Pons (tissue), 1 donor: ENCODE measurements around the gene SHC3.

Experiments
- DNase-seq: peaks from one replicate; pipeline ENCODE4 v3.0.0-alpha.2; 2016; ENCODE audit warnings: low spot score

The SHC3 gene

DNA sequence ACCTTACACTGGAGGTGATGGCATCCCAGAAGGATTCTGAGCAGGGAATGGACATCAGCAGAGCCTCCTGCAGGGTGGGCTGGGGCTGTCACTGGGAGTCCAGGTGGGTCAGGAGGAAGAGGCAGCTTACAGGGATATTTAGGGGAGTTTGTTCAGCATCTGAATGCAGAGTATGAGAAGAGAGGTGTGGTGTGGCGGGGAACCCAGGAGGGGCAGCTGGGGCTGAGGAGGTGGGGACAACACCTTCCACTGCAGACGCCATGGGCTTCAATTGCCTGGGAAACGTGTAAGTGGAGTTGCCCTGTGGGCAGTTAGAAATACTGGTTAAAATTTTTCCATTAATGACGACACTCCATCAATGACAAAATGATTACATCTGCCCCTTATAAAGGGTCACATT is 153.9 kb downstream of the SHC3 start:
- no peak for DNase-seq

DNA sequence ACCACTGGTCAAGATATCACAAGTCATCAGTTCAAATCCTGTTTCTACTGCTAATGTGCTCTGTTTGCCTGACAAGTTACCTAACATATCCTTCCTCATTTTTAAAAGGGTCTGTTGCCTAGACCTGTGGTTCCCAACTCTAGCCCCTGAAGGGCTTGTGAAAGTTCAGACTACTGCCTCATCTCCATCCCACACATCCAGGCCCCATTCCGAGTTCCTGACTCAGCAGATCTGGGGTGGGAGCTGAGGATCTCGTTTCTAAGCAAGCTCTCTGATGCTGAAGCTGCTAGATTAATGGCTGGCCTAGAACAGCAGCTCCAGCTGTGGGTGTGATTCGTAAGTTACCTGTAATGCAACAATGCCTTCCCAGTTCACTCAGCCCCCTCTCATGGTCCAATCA is 154.9 kb downstream of the SHC3 start:
- DNase-seq, result no peak

DNA sequence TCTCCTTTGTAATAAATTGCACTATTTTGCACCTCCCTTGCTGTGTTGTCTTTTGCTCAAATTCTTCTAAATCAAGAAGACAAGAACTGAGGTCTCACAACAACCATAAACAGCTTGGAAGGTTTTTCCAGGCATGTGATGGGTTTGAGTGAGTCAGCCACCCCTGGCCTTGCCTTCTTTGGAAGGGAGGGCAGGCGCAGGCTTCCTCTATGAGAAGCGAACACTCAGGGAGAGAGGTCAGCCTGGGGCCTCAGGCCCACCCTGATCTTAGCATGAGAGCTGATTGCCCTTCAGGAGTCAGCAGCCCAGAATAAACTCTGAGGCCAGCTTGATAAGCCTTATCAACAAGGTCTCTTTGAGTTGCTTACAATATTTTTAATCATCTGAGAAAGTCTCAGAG is 155.7 kb downstream of the SHC3 start:
- DNase-seq, result peak; percentile 16

DNA sequence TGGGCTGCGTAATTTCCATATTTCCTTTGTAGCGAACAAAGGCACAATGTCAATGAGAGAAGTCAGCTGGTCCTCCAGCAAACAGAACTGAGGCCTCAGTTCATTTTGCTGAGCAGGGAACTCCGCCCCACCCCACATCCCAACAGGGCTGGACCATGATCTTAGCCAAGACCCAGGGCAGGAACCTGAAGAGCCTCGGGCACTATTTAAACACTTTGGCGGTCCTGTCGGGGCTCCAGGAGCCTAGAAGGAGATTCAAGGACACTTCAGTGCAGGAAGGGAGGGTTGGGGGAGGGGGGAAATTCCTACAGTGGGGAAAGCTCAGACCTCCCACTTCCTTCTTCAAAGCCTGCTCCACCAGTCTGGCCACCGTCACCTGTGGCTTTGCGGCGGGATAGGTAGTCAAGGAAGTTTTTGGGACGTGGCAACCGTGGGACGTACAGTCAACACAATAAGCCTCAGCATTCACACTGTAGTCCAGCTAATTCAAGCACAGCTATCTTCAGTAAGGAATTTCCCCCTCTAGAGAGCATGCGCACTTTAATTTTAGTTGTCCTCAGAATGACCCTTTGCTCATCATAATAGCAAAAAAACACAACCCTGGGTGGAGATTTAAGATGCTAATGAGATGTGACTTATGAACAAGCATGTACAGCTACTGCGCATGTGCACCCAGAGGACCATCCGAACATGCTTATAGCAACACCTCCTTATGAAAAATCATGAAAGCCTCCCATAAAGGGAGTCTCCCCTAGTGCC is 156.4 kb downstream of the SHC3 start:
- DNase-seq, result no peak

- no peak for DNase-seq
Observed at GRCh38 chr9:89021154-89021803, 157.3 kb downstream of the SHC3 start.

DNA sequence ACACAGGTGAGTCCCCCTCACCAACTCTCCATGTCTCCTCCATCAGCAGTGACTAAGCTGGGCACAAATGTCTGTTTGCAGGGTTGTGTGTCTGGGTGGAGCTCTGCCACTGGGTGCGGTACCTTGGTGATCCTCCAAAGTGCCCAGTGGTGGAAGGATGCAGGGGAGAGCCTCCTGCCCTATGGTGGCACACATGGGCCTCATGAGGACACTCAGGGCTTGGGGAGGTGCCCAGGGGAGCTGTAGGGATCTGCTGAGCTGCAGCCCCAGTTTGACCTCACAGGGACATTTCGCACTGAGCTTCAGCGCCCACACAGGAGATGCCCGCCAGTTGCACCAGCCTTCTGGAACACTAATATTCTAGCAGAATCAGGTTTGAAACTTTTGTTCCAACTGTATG is 157.9 kb downstream of the SHC3 start:
- no peak for DNase-seq

GRCh38 chr9:89015336-89015735 is 163.3 kb downstream of the SHC3 start:
- DNase-seq, result no peak

DNA sequence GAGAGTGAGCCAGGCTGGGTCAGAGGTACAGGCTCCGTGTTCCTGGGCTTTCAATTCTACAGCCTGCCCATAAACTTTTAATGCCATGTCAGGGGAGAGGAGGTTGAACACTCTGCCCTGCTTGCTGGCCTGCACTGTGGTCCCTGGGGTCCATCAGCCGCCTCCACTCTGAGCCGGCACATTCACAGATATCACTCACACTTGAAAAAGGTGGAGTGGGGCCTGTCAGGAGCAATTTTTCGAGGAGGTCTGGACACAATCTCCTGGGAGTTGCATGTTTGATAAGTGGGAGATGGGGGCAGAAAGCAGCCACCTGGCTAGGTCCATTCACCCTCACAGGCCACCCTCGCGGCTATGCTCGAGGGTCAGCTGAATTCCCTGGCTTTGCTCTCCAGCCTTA is 164.5 kb downstream of the SHC3 start:
- no peak for DNase-seq

GRCh38 chr9:89013660-89014059 is 165.0 kb downstream of the SHC3 start:
- DNase-seq, result no peak

DNA sequence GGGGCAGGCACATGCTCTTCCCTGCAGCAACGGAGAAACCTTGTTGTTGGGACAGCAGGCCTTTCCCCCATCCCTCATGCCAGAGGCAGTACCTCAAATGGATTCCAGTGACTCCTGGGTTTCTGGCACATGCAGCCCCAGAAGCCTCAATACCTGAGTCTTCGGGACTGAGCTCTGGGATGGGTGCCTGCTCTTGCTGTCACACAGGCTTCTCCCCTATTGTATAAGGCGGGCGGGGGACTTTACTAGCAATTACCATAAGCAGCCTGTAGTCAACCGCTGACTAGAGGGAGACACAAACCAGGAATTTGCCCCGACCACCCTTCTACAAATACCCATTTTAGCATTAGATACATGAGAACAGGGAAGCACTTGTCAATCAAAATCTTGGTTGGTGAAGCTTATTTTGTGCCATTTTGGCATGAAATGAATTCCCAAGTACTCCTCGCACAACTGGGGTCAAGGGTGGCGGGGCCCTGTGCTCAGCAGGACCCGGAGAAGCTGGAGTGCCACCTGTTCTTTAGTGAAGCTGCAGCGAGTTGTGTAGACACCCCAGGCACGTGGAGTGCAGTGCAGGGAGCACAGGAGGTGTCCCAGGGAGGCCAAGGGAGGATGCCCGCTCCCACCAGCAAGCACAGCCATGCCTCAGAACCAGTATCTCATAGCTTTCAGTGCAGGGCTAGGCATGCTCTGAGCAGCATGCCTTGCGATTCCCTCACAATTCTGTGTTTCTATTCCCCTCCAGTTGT is 166.2 kb downstream of the SHC3 start:
- no peak for DNase-seq

- DNase-seq, result no peak
Observed at GRCh38 chr9:89011683-89012082, 166.9 kb downstream of the SHC3 start.

DNA sequence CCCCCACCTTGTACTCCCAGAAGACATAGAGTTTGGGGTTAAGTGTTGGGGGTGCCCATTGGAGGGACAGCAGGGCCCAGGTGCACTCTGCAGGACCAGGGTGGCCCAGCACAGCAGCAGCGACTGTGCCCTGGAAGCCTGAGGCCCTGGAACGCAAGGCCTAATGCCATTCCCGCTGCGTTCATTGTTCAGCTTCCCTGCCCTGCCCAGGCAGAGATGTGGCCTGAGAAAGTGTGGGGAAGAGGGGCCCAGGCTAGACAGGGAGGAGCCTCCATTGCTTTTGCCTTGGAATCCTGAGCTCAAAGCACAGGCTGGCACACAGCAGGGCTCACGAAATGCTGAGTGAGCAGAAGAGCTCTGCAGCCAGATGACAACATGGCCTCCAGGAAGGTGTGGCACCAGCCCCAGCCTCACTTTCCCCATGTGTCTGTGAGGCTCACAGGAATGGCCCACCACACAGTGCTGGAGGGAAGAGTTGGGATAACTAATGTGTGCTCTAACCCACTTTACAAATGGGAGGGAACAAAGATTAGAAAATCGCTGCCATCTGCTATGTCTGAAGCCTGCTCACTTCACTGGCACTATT is 168.0 kb downstream of the SHC3 start:
- no peak for DNase-seq

- DNase-seq, result no peak
Observed at GRCh38 chr9:89010056-89010455, 168.6 kb downstream of the SHC3 start.

GRCh38 chr9:89009546-89009840 is 169.1 kb downstream of the SHC3 start:
- no peak for DNase-seq

GRCh38 chr9:89008744-89009545 is 169.7 kb downstream of the SHC3 start:
- DNase-seq, result no peak

DNA sequence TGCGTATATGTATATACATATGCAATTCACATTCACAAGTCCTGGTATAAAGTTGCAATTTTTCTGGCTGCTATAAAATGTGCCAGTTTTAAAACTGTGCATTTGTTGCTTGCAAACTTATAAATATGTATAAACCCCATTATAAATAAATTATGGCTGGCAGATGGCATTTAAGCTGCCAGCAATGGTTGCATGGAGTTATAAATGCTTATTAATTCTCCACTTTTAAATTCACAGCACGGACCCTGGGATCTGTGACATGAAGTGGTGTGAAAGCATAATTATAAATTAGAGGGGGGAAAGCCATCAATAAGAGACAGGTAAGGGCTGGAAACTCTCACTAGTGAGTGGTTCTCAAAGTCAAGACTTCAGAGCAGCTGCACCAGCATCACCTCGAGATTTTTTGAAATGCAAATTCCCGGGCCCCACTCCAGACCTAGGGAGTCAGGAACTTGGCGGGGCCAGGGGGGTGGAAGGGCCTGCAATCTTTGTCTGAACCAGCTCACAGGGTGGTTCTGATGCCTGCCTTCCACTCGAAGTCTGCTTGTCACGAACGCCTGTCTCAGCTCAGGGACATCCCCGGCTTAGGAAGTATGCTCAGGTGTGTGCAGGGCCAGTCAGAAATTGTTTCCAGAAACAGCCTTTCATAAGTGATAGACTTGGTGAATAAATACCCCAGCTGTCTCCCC is 170.4 kb downstream of the SHC3 start:
- no peak for DNase-seq

GRCh38 chr9:89006996-89007967 is 171.3 kb downstream of the SHC3 start:
- no peak for DNase-seq

DNA sequence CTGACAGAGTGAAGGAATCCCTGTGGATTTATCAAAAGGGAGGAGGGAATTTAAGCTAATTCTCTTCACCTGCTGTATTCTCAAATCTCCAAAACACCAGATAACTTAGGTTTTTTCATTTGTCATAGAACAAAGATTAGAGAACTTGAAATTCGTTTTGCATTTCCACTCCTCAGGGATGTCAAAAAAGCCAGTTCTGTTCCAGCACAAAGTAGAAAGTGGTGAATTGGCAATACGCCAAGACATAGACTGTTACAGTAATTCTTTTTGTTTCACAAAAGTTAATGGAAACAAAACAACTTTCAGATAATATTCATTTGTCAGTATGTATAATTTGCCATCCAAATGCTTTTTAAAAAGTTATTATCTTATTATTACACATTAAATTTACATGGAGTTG is 172.4 kb downstream of the SHC3 start:
- no peak for DNase-seq

GRCh38 chr9:89005323-89005722 is 173.3 kb downstream of the SHC3 start:
- no peak for DNase-seq

GRCh38 chr9:89002987-89003386 is 175.6 kb downstream of the SHC3 start:
- no peak for DNase-seq
